Brain pericyte (primary cell): Measurements from ENCODE around the gene MEGF6.

Source experiments
- DNase-seq: peaks from one replicate; pipeline ENCODE4 v3.0.0-alpha.2; 2012; ENCODE audit warnings: low read depth, low spot score

Gene MEGF6, protein sequence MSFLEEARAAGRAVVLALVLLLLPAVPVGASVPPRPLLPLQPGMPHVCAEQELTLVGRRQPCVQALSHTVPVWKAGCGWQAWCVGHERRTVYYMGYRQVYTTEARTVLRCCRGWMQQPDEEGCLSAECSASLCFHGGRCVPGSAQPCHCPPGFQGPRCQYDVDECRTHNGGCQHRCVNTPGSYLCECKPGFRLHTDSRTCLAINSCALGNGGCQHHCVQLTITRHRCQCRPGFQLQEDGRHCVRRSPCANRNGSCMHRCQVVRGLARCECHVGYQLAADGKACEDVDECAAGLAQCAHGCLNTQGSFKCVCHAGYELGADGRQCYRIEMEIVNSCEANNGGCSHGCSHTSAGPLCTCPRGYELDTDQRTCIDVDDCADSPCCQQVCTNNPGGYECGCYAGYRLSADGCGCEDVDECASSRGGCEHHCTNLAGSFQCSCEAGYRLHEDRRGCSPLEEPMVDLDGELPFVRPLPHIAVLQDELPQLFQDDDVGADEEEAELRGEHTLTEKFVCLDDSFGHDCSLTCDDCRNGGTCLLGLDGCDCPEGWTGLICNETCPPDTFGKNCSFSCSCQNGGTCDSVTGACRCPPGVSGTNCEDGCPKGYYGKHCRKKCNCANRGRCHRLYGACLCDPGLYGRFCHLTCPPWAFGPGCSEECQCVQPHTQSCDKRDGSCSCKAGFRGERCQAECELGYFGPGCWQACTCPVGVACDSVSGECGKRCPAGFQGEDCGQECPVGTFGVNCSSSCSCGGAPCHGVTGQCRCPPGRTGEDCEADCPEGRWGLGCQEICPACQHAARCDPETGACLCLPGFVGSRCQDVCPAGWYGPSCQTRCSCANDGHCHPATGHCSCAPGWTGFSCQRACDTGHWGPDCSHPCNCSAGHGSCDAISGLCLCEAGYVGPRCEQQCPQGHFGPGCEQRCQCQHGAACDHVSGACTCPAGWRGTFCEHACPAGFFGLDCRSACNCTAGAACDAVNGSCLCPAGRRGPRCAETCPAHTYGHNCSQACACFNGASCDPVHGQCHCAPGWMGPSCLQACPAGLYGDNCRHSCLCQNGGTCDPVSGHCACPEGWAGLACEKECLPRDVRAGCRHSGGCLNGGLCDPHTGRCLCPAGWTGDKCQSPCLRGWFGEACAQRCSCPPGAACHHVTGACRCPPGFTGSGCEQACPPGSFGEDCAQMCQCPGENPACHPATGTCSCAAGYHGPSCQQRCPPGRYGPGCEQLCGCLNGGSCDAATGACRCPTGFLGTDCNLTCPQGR (N-terminal part only)

DNA sequence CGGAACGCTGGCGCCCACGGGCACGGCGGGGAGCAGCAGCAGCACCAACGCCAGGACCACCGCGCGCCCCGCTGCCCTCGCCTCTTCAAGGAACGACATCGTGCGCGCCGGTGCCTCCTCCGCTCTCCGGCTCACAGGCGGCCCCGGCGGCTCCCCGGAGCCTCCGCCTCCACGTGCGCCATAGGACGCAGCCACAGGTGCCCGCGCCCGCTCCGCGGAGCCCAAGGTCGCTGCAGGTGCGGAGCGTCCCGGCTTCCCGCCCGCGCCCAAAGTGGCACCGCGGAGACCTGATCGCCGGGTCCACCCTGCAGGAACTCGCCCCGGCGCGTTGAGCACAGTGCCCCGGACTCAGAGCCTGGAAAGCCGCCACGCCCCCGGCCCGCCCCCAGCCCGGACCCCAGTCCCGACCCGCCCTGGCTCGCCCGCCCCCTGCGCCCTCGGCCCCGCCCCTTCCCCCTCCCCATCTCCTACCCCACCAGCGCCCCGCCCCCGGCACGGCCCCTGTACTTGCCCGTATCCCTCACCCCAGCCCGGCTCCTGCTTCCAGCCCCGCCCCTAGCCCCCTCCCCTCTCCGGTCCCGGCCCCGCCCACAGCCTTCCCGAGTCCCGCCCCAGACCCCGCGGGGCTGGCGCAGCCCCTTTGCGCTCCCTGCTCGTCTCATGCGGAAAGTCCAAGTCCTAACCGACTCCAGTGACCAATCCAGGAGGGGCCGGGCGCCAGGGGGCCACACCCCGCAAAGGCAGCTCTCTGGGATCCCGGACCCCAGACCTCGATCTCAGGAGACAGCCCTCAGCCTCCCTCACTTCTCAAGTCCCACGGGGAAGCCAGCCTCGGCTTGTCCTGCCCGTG is at the start of gene MEGF6:
MEGF6 (minus strand) TSS at position 339 of the 850 bp plus-strand sequence; CDS start at position 99, 240 bp downstream.
- DNase-seq = no peak

DNA sequence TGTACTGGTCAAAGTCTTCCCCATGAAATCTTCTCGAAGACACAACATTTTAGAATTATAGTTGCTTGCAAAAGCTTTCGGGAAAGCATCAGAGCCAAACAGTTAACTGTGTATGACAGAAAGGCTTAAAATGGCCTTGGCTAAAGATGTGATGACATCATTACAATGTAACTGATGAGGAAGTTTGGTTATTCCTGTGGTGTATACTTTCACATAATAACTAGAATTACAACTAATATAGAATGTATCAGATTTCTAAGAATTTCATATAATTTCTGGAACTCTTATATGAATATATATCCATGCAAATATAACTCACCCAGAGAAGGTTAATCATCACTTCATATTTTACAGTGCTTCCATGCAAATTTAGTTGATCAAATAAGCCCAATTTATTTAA is 49.4 kb upstream of the MEGF6 start:
- DNase-seq = no peak

DNA sequence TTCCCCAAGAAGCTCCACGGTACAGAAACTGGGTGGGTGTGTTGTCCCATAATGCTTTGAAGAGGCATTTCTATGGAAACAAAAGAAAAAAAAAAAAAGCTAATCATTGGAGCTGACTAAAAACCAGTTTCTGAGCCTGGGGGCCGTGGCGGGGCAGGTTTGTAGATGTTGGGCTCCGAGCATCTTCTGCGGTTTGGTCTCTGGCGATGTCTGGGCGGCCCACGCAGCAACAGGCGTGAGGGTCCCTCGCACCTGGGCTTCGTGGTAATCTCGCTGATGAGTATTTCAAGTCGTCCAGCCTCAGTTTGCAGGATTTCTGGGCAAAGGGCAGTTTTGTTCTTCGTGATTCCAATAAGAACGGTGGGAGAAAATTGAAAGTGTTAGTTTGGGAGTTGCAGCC is 47.8 kb upstream of the MEGF6 start:
- no peak for DNase-seq

DNA sequence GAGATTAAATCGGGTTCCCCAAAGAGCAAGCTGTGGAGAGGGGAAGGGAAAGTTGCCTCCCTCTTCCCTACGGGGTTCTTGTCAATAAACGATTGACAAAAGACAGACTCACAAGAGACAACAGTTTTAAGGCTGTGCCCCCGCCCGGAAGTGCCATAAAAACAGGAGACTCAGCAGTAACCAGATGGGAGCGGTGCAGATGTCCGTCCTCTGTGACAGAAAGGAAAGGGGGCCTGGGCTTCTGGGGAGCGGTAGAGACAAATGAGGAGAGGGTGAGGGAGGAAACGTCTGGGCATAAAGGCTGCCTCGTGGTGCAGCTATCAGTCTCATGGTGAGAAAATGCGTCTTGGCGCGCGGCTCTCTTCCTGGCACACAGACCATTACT is 46.9 kb upstream of the MEGF6 start:
- DNase-seq = no peak

DNA sequence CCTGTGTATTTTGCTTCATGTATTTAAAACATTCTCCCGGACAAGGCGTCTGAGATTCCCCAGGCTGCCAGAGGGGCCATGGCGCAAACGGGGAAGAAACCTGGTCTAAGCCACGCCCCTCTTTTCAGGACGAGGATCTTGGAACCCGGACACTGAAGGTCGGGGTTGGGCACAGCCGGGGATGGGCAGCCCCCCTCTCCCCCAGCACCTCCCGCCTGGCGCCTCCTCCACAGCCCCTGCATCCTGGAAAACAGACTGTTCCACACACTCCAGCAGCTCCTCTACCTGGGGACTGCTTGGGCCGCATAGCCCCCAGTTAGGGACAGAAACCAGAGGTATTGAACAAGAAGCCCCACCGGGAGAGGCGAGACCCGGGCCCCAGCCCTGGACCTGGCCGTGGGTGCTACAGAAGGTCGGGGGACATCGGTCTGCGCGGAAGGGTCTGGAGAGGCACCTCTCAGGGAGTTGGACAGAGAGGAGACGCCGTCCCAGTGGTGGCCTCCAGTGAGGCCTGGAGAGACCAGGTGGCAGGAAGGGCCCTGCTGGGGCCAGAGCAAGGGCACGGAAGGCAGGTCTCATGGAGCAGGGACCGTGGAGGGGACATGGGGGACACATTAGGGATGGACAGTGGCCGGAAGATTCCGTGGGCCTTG is 46.4 kb upstream of the MEGF6 start:
- no peak for DNase-seq

DNA sequence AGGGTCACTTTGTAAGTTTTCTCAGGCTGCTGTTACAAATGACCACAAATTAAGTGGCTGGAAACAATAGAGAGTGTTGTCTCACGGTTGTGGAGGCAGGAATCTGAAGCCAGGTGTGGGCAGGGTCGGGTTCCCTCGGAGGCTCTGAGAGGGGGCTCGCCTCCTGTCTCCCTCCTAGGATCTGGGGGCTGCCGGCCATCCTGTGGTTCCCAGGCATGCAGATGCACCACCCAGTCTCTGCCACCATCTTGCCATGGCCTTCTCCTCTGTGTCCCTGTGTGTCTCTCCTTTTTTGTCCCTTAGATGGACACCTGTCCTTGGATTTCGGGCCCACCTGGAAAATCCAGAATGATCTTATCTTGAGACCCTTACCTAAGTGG is 45.8 kb upstream of the MEGF6 start:
- DNase-seq = no peak

DNA sequence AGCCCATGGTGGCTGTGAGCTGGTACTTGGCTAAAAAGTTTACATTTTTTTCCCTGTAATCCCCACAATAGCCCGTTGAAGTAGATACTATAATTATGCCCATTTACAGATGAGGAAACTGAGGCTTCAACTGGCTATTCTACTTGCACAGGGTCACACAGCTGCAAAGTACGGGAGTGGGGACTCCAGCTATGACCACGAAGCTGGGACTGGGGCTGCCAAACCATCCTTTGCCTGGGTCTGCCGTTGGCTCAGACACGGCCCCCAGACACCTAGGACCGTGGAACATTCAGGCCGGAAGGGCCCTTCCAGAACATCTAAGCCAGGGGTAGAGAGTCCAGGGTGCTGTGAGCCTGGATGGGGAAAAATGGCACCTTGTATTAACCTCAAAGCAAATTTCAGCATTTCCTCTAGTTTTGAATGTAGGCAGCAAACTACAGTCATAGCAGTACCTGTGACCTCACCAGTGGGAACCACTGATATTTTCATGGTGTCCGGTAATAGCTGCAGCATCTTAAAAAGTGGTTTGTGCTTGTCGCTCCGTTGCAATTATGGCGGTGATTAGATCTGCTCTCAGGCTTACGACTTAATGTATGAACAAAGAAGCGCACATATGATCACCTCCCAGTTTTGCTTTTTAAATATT is 45.3 kb upstream of the MEGF6 start:
- no peak for DNase-seq

DNA sequence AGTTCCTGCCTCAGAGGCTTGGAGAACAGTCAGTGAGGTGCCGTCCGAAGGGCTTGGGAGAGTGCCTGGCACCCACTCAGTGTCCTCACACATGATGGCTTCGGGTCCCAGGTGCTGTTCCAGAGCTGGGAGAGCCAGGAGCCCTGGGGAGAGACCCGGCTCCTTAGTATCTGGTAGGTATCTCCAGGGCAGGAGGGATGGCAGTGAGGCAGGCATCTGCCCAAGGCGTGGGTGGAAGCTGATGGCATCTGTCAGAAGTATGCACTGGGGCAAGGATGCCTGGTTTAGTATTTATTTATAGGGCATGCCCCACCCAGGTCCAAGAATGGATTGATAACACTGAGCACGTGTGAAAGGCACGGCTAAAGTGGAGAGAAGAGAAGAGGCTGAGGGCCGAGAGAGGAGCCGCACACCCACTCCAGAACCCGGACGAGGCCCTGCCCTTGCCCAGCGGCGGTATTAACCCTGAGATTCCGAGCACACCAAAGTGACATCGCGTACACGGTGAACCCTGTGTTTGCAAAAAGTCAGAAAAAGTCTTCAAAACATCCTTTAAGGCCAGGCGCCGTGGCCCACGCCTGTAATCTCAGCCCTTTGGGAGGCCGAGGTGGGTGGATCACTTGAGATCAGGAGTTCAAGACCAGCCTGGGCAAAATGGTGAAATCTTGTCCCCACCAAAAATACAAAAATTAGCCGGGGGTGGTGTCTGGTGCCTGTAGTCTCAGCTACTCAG is 43.4 kb upstream of the MEGF6 start:
- DNase-seq = no peak

DNA sequence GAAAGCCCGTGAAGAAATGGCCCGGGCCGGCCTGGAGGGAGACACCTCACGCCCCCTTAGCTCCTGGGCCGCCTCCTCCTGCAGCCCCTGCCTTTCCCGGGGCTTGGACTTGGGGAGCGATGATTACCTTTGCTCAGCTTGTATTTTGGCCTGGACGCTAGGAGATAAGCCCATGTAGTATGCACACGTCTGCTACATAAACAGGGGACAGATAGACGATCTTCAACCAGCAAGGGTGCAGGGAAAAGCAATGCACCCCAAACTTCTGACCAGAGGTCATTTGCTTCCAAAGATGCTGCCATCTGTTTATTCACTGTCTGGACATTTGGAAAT is 41.9 kb upstream of the MEGF6 start:
- DNase-seq = no peak

DNA sequence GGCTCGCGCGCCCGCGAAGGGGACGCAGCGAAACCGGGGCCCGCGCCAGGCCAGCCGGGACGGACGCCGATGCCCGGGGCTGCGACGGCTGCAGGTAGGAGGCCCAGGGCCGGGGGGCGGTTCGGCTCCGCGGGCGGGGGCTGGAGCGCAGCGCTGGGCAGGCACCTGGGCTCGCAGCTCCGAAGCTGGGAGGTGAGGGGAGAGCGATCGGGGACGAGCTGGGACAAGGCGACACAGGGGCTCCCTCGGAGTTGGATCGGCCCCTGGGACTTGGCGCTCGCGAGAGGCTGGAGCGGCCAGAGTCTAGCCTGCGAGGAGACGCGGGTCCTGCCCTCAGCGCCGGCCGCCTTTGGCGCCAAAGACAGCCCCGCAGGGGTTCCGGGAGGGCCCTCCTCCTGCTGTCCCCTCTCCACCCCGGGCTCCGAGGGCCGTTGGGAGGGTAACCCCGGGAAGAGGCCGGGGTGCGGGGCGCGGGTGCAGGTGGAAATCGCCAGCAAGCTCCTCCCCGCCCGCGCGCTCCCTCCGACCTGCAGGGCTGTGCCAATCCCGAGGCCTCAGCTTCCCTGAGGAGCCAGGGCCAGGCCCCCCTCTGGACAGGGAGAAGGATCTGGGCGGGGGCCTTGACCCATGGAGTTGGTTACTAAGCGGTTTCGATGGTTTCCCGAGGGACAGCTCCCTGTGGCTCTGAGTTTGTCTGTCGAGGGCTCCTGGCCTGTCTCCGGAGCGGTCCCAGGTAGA is 41.4 kb upstream of the MEGF6 start:
- no peak for DNase-seq

DNA sequence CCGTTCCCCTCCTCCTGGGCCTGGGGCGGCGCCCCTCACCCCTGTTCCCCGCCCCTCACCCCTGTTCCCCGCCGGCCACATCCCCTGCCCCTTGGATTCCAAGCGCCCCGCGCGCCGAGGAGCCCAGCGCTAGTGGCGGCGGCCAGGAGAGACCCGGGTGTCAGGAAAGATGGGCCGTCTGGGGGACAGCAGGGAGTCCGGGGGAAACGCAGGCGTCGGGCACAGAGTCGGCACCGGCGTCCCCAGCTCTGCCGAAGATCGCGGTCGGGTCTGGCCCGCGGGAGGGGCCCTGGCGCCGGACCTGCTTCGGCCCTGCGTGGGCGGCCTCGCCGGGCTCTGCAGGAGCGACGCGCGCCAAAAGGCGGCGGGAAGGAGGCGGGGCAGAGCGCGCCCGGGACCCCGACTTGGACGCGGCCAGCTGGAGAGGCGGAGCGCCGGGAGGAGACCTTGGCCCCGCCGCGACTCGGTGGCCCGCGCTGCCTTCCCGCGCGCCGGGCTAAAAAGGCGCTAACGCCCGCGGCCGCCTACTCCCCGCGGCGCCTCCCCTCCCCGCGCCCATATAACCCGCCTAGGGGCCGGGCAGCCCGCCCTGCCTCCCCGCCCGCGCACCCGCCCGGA is 40.7 kb upstream of the MEGF6 start, which contains the start of gene TP73:
TP73 (plus strand) TSS at position 587 of the 618 bp plus-strand sequence. CDS start 29,850 bp downstream, outside the sequence.
- DNase-seq = no peak

DNA sequence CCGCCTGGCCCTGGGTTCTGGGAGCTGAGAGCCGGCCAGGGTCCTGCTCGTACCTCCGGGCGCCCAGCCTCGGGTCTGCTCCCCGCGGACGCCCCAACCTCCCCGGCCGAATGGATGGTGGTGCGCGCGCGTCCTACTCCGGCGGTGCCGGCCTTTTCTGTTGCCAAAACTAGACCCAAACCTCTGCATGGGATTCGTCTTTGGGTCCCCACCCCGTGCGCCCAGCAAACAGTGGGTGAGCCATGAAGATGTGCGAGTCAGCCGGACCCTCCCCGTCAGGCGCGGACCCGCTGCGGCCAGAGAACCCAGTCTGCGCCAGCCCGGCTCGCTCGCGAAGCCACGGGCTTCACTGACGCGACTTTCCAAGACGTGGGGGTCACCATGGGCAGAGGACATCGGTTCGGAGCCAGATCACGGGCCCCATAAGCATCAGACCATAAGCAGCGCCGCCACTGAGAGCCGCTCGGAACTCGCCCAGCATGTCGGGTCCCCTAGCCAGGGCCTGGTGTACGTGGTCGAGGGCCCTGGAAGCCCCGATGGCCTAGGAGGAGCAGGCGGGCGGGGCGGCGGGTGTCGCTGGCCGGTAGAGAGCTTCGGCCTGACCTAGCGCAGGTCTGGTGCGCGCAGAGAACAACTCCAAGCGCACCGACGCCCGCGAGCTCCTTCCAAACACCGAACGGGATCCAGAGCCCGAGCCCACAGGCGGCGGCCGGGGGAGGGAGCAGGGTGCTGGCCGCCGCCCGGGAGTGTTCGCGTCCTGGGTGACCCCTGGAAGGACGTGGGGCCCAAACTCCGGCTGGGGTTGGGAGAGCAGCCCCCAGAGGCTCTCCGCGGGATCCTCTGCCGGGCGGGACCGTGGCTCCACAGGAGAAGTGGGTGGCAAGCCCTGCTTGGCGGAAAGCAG is 40.0 kb upstream of the MEGF6 start:
- DNase-seq = no peak

DNA sequence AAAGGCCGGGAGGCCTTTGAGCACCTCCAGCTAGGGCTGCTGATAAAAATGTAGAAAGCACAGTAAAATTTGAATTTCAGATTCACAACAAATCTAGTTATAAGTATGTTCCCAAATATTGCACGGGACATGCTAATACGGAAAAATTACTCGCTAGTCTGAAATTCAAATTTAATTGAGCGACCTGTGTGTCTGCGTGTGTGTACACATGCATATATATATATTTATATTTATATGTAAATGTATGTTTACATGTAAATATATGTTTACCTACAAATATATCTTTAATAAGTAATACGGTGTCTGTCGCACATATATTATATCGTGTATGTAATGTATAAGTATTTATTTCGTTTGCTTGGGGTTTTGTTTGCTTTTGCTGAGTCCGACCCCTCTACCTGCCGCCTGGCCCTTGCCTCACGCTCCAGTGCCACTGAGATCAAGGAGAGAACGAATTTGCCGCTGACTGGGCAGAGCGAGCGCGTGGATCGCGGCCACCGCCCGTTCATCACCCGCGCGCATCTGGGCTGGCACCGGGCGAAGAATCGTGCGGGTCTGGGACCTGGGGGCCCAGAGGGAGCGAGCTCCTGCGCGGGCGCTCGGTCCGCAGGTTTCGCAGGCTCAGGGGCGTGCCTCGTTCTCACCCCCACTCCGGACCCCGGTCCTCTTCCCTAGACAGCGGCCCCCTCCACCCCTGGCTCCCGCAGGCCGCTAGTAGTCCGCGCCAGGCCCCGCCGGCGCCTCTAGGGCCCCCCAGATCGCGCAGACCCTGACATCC is 39.1 kb upstream of the MEGF6 start:
- no peak for DNase-seq

DNA sequence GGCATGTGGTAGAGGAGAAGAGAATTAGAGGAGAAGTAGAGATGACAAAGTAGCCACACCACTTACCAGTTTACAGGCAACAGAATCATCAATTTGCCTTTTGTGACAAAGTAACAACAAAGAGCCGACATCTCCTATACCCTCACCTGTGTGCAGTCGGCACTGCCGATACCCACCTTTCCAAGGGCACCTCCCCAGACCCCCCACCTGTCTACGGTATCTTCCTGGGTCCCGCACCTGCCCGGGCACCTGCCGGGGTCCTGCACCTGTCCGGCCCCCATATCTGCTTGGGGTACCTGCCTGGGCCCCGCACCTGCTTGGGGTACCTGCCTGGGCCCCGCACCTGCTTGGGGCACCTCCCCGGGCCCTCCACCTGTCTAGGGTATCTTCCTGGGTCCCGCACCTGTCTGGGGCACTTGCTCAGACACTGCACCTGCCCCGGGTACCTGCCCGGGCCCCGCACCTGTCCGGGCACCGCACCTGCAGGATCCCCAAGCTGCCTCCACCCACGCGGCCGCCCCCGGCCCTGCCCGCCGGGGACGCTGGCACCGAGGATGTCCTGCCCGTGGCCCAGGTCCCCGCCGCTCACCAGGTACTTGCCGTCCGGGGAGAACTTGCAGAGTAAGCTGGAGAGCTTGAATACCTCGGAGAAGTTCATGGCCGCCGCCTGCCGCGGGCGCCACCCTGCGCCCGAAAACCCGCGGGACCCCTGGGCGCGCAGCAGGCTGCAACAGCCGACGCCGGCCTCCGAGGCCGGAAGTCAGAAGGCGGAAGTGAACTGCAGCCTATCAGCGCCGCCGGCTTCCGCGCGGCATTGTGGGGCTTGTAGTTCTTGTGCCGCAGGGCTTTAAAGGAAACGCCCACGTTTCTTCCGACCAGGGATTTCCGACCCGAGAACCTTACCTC is 38.3 kb upstream of the MEGF6 start, which contains the start of gene WRAP73:
WRAP73 (minus strand) TSS at position 762 of the 906 bp plus-strand sequence; CDS start at position 658, 104 bp downstream.
- peak; percentile 48 for DNase-seq

DNA sequence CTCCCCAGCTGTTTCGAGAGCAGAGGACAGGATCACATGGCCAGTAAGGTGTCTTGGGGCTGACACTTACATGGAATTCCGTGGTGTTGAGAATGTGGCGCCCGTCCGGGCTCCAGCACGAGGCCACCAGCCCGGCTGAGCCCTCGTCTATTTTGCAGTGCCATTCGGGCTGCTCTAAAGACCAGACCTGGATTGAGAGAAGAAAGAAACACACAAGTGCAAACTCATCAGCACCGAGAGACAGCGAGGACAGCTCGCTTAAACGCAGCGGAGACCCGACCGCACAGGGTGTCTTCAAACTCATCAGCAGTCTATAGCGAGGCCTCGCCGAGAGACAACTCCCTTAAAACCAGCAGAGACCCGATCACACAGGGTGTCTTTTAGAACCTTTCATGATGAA is 35.3 kb upstream of the MEGF6 start:
- no peak for DNase-seq
